HCT116 (cell line): ENCODE results near the gene TBC1D12. TPM values are rescaled to one million over a fixed set of nuclear protein-coding genes. Genes with fewer than 3 reads are reported as not detected.

ENCODE experiments used
- ATAC-seq: fragments of 200-7000 bp; cut with Tn5 transposase; 2 replicates; pipeline ENCODE4 v1.9.1; 2020; ENCODE audit warnings: mild to moderate bottlenecking, moderate library complexity
- BruUV-seq: library from RNA; stranded (reverse); fragments of 400-500 nt; replicated peaks from 2 replicates; lab custom pipeline; 2021; lab: Mats Ljungman, UMichigan
- CTCF ChIA-PET: fragments of 300-600 bp; sonication (Branson Sonifier 250); formaldehyde crosslinking; loops from one replicate; lab custom pipeline; 2021; ENCODE audit warnings: antibody characterized with exemption; lab: Charles Lee
- POLR2A ChIA-PET: fragments of 300-600, 350-600 bp; sonication (Branson Sonifier 250); formaldehyde crosslinking; loops from one replicate; lab custom pipeline; 2021; ENCODE audit warnings: antibody characterized with exemption; lab: Charles Lee
- RAD21 ChIA-PET, 2 experiments: fragments of 300-600 bp; sonication (Branson Sonifier 250); formaldehyde crosslinking; loops; one replicate each; lab custom pipeline; 2023; ENCODE audit warnings: low total read pairs in 2 of 2; ENCODE audit not compliant: uncharacterized antibody in 2 of 2, unreplicated experiment in 2 of 2, low non-redundant PET in 1 of 2; lab: Charles Lee
- DNase-seq: peaks from one replicate; pipeline ENCODE4 v3.0.0-alpha.2; 2010; ENCODE audit warnings: low read depth, low spot score
- H2AFZ ChIP-seq: fragments of 200-600 bp; shearing (Covaris generic), sonication (generic); 2 replicates; pipeline ENCODE4 v1.6.1; 2017; ENCODE audit warnings: low read depth, mixed run types, mixed read lengths, antibody characterized with exemption, low read length; ENCODE audit not compliant: poor library complexity, severe bottlenecking
- H3K27ac ChIP-seq: 2 replicates; pipeline ENCODE4 v1.5.1; 2012; ENCODE audit warnings: low read depth, low read length
- H3K27me3 ChIP-seq: fragments of 200-600 bp; sonication (generic); 2 replicates; pipeline ENCODE4 v1.6.1; 2016; ENCODE audit warnings: mixed run types, low read length, mixed read lengths; ENCODE audit not compliant: insufficient read depth
- H3K36me3 ChIP-seq, 2 experiments: fragments of 200-500 bp in 1 of 2; fragments of 200-600 bp in 1 of 2; sonication (Bioruptor generic) in 1 of 2; sonication (generic) in 1 of 2; 2 replicates each; pipeline versions ENCODE4 v1.5.1 to v1.6.1; 2014 to 2016; ENCODE audit warnings: low read length in 2 of 2, inconsistent platforms in 1 of 2, mixed read lengths in 1 of 2, mixed run types in 1 of 2; ENCODE audit not compliant: insufficient read depth in 2 of 2, control insufficient read depth in 1 of 2
- H3K4me1 ChIP-seq, 2 experiments: fragments of 200-600 bp in 1 of 2; sonication (generic) in 1 of 2; 2 replicates each; pipeline versions ENCODE4 v1.5.1 to v1.6.1; 2012 to 2017; ENCODE audit warnings: low read length in 2 of 2, inconsistent platforms in 1 of 2, mild to moderate bottlenecking in 1 of 2, mixed read lengths in 1 of 2, mixed run types in 1 of 2, moderate library complexity in 1 of 2; ENCODE audit not compliant: insufficient read depth in 2 of 2, control insufficient read depth in 1 of 2
- H3K4me2 ChIP-seq: fragments of 200-600 bp; sonication (generic); 2 replicates; pipeline ENCODE4 v1.6.1; 2017; ENCODE audit warnings: mixed run types, low read length, mixed read lengths
- H3K4me3 ChIP-seq, 2 experiments: fragments of 200-600 bp in 1 of 2; sonication (generic) in 1 of 2; replicated peaks in 1 of 2; 2 replicates each; pipeline ENCODE4 v1.5.1; 2011 to 2016; ENCODE audit warnings: low read length in 2 of 2, control low read depth in 1 of 2, low read depth in 1 of 2, mild to moderate bottlenecking in 1 of 2, mixed read lengths in 1 of 2, mixed run types in 1 of 2
- H3K79me2 ChIP-seq: fragments of 200-600 bp; sonication (generic); 2 replicates; pipeline ENCODE4 v1.6.1; 2017; ENCODE audit warnings: mild to moderate bottlenecking, mixed run types, low read length, moderate library complexity, mixed read lengths; ENCODE audit not compliant: insufficient read depth
- H3K9ac ChIP-seq: fragments of 200-600 bp; sonication (generic); 2 replicates; pipeline ENCODE4 v1.6.1; 2016; ENCODE audit warnings: low read length, mixed read lengths
- H3K9me2 ChIP-seq: fragments of 200-600 bp; sonication (generic), shearing (Covaris generic); 2 replicates; pipeline ENCODE4 v1.6.1; 2017; ENCODE audit warnings: mixed run types, mild to moderate bottlenecking, moderate library complexity; ENCODE audit not compliant: insufficient read depth
- H3K9me3 ChIP-seq, 2 experiments: fragments of 200-500 bp in 1 of 2; fragments of 200-600 bp in 1 of 2; sonication (Bioruptor generic) in 1 of 2; sonication (generic) in 1 of 2; 2 replicates each; pipeline ENCODE4 v1.6.1; 2014 to 2017; ENCODE audit warnings: low read length in 2 of 2, mixed read lengths in 2 of 2, inconsistent platforms in 1 of 2, low read depth in 1 of 2, mild to moderate bottlenecking in 1 of 2, mixed run types in 1 of 2, moderate library complexity in 1 of 2; ENCODE audit not compliant: control insufficient read depth in 1 of 2, insufficient read depth in 1 of 2
- H4K20me1 ChIP-seq: fragments of 200-600 bp; sonication (generic), shearing (Covaris generic); 2 replicates; pipeline ENCODE4 v1.6.1; 2017; ENCODE audit warnings: mixed run types, mild to moderate bottlenecking, moderate library complexity; ENCODE audit not compliant: insufficient read depth
- CBX3 ChIP-seq: IDR thresholded peaks from 2 replicates; pipeline ENCODE4 v1.6.1; 2012; ENCODE audit warnings: low read depth
- EZH2 ChIP-seq: fragments of 200-600 bp; sonication (generic); IDR thresholded peaks from 2 replicates; pipeline ENCODE4 v1.6.1; 2017; ENCODE audit warnings: antibody characterized with exemption, mixed run types
- FOSL1 ChIP-seq: IDR thresholded peaks from 2 replicates; pipeline ENCODE4 v1.6.1; 2012; ENCODE audit warnings: low read depth
- SIN3A ChIP-seq: IDR thresholded peaks from 2 replicates; pipeline ENCODE4 v1.6.1; 2012; ENCODE audit warnings: low read depth
- SP1 ChIP-seq: IDR thresholded peaks from 2 replicates; pipeline ENCODE4 v1.6.1; 2012; ENCODE audit warnings: low read depth
- YY1 ChIP-seq: IDR thresholded peaks from 2 replicates; pipeline ENCODE4 v1.6.1; 2011; ENCODE audit warnings: low read length, low read depth, moderate library complexity, mild to moderate bottlenecking; ENCODE audit not compliant: insufficient replicate concordance; ENCODE audit errors: extremely low read depth
- intact Hi-C: fragments of 100-400 bp; cut with micrococcal nuclease; formaldehyde crosslinking; loops from 2 replicates; pipeline ENCODE4 v1.10.0; 2022
- total RNA-seq: library from RNA; stranded (reverse); gene quantifications from one replicate; pipeline ENCODE4 v1.2.1, GENCODE V29; 2021; ENCODE audit not compliant: unreplicated experiment
- TF ChIP-seq, protein P1 (sequence below), 3 experiments: fragments of 200-600 bp in 1 of 3; sonication (generic) in 1 of 3; IDR thresholded peaks in 2 of 3; conservative IDR thresholded peaks in 1 of 3; 2 replicates each; pipeline ENCODE4 v1.5.1; 2012 to 2017; ENCODE audit warnings: low read depth in 2 of 3, low read length in 2 of 3, antibody characterized with exemption in 1 of 3, borderline replicate concordance in 1 of 3, control low read depth in 1 of 3, mild to moderate bottlenecking in 1 of 3, mixed read lengths in 1 of 3, mixed run types in 1 of 3, moderate library complexity in 1 of 3; ENCODE audit not compliant: insufficient read depth in 1 of 3

TBC1D12 gene
- total RNA-seq, 1 experiment from 2014 or later, result 7.1 TPM

DNA sequence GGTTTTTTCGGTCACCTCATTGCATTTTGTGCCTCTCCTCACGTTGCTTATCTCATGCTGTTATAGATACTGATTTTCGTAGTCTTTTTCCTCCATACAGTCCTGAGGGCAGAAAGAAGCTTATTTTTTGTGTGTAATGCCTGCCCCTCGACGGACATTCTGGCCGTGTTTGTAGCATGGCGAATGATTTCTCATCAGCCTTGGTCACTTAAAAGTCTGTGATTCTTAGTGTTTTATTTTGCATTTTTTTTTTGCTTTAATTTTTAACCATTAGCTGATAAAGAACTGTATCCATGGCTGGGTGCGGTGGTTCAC lies 39.1 kb upstream of the TBC1D12 start:
- DNase-seq, result no peak
- Histone ChIP-seq H2AFZ (peak overlapping the region; percentile 81), H3K4me2 (peak overlapping the region; percentile 72; the same call in 1 of the 2 replicates), H3K9ac (no peak overlapping the region), H4K20me1 (peaks cover 10% of the 10 kb centered on the region; the same call in 1 of the 2 replicates), H3K27ac (no peak overlapping the region), H3K27me3 (no peaks in the 10 kb centered on the region), H3K36me3 (peaks cover 7 to 18% of the 10 kb centered on the region in 2 experiments; a peak in 3 of 4 replicates), H3K79me2 (peaks cover 46% of the 10 kb centered on the region), H3K9me3 (no peaks in the 10 kb centered on the region), H3K4me3 (peak overlapping the region in 1 of 2 experiments; percentile 82; a peak in 1 of 4 replicates), H3K4me1 (peaks cover 18 to 31% of the 10 kb centered on the region in 2 experiments), H3K9me2 (no peaks in the 10 kb centered on the region)
- CTCF ChIA-PET, result no interaction called here
- ATAC-seq, result peak; percentile 30
- intact Hi-C loops, result loop anchor here (1.0 to 5.0 kb wide), 2 partner anchors 39 to 79 kb away; partner anchors contain the start of gene TBC1D12
- RAD21 ChIA-PET, result no interaction called here
- BruUV-seq, result TSS peak; percentile 79
- TF ChIP-seq SP1 (no peak), SIN3A (no peak), YY1 (no peak), EZH2 (no peak), FOSL1 (no peak), CBX3 (no peak)
- TF ChIP-seq, protein P1, sequence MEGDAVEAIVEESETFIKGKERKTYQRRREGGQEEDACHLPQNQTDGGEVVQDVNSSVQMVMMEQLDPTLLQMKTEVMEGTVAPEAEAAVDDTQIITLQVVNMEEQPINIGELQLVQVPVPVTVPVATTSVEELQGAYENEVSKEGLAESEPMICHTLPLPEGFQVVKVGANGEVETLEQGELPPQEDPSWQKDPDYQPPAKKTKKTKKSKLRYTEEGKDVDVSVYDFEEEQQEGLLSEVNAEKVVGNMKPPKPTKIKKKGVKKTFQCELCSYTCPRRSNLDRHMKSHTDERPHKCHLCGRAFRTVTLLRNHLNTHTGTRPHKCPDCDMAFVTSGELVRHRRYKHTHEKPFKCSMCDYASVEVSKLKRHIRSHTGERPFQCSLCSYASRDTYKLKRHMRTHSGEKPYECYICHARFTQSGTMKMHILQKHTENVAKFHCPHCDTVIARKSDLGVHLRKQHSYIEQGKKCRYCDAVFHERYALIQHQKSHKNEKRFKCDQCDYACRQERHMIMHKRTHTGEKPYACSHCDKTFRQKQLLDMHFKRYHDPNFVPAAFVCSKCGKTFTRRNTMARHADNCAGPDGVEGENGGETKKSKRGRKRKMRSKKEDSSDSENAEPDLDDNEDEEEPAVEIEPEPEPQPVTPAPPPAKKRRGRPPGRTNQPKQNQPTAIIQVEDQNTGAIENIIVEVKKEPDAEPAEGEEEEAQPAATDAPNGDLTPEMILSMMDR (IDR thresholded peaks at IDR 0.05 in 2 of 3, conservative IDR thresholded peaks at IDR 0.05 in 1 of 3; ENCODE audit: borderline replicate concordance in 1 of 3, insufficient read depth in 1 of 3, low read depth in 2 of 3, low read length in 2 of 3), result no peak
- POLR2A ChIA-PET, result no interaction called here

DNA sequence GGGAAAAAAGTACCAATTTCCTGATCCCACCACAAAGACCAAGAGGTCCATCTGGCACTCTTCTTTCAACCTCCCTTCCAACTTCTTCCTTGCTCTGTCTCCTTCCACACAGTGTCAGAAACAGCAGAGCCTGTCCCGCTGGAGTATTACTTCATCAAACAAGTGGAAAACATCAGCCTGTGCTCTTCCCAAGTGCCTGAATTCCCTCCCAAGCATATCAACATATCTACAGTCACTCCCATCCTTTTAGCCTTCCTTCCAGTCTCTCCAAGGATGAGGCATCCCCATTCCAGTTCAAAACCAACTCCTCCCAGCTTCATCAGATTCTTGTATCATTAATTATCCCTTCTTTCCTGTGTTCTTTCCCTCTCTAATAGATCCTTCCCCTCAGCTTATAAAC lies 37.9 kb upstream of the TBC1D12 start:
- H3K9me3 ChIP-seq, result no peaks in the 10 kb centered on the region
- no peak for DNase-seq
- peaks cover 5 to 11% of the 10 kb centered on the region in 2 experiments; a peak in 3 of 4 replicates for H3K36me3 ChIP-seq
- H3K9me2 ChIP-seq, result no peaks in the 10 kb centered on the region
- no peak overlapping the region for H3K9ac ChIP-seq
- ATAC-seq, result no peak
- no peak overlapping the region for H2AFZ ChIP-seq
- H3K27me3 ChIP-seq, result no peaks in the 10 kb centered on the region
- H4K20me1 ChIP-seq, result peaks cover 8% of the 10 kb centered on the region; the same call in 1 of the 2 replicates
- H3K4me3 ChIP-seq, result no peak overlapping the region
- H3K79me2 ChIP-seq, result peaks cover 33% of the 10 kb centered on the region
- peaks cover 10 to 18% of the 10 kb centered on the region in 2 experiments for H3K4me1 ChIP-seq
- TF ChIP-seq, protein P1 (IDR thresholded peaks at IDR 0.05 in 2 of 3, conservative IDR thresholded peaks at IDR 0.05 in 1 of 3; ENCODE audit: borderline replicate concordance in 1 of 3, insufficient read depth in 1 of 3, low read depth in 2 of 3, low read length in 2 of 3), result no peak
- ChIA-PET RAD21 (no interaction called here), CTCF (no interaction called here), POLR2A (interaction anchor here (0.8 kb wide), 1 partner anchor 37 kb away, joined by 3 read pairs; the partner anchor contains the start of gene TBC1D12)
- H3K4me2 ChIP-seq, result no peak overlapping the region
- BruUV-seq, result no TSS peak
- intact Hi-C loops, result loop anchor here (5.0 kb wide), 1 partner anchor 78 kb away; no protein-coding TSS in a partner anchor
- no peak overlapping the region for H3K27ac ChIP-seq
